Stimulated activated CD8-positive, alpha-beta memory T cell treated with anti-CD3 and anti-CD28 coated beads, Interleukin-4, amount 100 ng/mL, for 4 hours (primary cell): ENCODE measurements around the gene AUH.

Source experiments
- DNase-seq, 2 donors: peaks; one replicate each; pipeline ENCODE4 v3.0.0-alpha.2; 2020; ENCODE audit warnings: low read depth in 2 of 2, low spot score in 1 of 2

AUH gene

DNA sequence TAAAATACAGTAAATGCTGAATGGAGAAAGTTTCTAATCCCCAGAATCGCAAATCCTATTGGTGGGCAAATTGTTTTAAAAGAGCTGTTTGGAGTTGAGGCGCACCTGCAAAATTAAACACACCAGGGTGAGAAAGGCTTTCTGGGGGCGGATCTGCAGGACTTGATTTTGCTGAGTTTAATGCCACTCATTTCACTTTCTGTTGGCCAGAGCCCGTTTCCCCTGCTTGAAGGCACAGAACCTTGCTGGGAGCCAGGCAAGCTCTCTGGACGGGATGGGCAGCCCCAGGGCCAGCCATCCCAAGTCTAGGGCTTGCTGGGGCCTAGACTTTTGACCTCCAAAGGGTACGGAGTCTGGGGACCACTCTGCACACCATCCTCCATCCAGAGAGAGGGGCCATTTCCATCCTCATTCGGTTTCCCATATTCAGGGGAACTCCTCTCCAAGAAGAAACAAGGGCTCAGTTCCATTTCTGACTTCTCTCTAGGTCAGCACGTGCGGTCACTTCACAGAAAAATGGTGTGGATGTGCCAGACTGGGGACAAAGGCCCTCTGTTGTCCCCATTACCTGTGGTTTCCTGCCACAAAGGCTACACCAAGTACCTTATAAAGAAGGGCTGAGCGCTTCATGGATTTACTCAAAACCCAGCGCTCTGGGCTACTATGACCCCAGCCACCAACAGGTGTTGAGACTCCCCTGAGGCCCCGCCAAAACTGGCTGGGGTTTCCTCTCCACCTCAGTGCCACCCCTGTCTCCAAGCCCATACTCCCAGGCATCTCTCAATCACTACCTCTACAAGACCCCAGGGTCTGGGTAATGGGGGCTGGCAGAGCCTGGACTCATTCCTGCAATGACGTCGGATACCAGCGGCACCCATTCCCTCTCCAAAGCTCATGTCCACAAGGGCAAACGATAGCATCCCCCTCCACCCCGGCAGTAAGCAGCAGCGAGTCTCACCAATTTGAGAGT lies 170.0 kb downstream of the AUH start:
- DNase-seq, result no peak

DNA sequence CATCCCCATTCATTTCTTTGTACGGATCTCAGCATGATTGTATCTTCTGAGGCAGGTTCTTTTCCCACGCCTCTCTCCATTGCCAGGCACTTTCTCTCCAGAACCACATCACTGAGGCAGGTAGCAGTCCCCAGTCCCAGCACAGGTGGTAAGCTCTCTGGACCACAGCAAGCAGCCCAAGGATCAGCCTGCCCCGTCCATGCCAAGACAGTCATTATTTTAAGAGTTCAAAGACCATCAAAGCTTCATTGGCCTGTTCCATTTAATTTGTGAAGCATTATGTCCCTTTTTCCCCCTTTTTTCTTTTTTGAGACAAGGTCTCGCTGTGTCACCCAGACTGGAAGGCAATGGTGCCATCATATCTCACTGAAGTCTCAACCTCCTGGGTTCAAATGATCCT lies 171.7 kb downstream of the AUH start:
- DNase-seq, result no peak

DNA sequence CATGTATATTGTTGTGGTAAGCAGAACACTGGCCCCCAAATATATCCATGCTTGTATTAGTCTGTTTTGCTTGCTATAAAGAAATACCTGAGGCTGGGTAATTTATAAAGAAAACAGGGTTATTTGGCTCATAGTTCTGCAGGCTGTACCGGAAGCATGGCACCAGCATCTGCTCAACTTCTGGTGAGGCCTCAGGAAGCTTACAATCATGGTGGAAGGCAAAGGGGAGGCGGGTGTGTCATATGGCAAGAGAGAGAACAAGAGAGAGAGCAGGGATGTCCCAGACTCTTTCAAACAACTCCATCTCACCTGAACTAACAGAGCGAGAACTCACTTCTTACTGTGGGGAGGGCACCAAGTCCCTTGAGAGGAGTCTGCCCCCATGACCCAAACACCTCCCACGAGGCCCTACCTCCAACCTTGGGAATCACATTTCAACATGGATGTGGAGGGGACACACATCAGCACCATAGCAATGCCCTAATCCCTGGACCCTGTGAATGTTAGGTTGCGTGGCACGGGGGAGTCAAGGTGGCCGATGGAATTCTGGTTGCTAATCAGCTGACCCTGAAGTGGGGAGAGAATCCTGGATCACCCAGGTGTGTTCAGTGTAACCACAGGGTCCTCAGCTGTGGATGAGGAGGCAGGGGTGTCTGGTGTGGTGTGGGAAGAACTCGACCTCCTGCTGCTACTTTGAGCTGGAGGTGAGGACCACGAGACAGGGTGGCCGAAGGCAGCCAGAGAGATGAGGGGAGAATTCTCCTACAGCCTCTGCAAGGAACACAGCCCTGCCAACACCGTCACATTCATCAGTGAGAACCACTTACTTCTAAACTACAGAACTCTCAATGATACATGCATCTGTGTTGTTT lies 172.8 kb downstream of the AUH start:
- DNase-seq, result no peak

DNA sequence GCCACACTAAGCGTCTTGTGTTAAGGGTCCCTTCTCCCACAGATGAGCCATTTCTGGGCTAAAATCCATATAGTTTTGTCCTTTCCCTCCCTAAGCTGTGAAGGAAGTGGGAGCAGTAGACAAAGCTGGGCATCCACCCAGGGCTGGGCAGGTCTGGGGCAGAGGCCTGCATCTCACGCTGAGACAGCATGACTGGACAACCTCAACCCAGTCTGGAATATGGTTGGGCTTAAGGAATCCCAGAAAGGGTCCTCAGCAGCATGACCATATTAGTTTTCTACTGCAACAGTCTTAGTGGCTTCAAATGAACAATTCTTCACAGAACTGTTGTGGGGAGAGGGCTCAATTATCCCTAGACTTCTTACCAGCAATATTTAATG lies 173.8 kb downstream of the AUH start:
- DNase-seq, result no peak

DNA sequence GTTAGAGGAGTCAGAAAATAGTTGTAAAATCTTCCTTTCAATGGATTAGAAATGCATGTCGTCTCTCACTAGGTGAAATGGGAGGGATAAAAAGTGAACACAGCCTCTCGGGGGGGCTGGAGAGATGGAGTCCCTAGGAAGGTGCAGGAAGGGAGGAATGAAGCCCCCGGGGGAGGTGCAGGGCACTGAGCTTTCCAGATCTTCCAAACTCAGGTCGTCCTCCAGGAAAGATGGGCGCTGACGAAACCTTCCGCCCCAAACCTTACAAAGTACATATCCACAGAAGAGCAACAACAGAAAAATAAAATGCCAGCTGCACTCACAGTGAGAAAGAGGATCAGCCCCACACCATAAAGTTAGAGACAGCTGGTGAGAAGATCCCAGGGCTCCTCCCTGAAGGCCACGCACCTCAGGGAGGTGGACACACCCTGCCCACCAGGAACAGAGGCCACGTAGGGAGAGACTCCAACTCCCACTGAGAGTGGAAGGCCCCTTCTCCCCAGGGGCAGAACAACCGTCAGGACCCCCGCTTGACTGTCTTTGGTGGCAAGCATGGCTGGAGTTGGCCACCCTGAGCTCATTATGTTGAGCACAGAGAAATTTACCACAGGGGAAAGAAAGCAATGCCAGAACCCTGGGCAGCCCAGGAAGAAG lies 174.3 kb downstream of the AUH start:
- DNase-seq, result no peak

DNA sequence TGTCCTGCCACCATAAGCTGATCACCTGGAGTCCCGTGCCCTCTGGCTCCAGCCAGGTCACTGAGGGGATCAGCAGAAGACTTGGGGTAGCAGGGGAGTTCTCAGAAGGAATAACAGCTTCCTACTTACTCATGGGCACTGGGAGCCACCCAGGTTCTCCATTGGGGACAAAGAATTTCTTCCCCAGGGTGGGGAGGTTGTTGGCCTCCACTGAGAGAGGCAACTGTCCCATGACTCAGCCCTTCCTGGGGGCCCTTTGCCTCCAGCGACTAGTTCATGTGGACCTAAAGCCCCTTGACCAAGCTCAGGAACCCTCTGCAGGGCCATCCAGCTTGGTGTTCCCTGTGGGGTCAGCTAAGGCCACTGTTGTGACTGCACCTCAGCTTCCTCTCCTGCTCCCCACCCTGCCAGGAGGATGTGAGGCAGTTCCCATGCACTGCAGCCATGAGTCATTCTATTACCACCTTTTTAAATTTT lies 175.0 kb downstream of the AUH start:
- DNase-seq, result no peak

DNA sequence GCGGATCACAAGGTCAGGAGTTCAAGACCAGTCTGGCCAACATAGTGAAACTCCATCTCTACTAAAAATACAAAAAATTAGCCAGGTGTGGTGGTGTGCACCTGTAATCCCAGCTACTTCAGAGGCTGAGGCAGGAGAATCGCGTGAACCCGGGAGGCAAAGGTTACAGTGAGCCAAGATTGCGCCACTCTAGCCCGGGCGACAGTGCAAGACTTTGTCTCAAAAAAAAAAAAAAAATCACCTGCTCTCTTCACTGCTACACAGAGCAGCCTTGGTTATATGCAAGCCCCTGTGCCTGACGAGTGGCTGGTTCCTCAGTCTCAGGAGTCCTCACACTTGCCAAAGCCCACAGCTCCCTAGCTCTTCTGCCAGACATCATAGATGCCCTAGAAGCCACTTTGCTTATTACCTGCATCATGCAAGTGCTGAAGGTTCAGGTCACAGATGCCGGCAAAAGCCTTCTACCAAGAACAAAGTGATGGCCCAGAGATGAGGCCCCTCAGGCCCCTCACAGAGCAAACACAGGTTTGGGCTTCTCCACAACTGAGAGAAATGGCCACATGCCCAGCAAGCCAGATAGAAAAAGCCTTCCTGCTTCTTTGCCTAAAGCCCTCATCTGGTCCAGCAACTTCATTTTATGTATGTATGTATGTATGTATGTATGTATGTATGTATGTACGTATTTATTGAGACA lies 176.4 kb downstream of the AUH start:
- DNase-seq, result no peak

DNA sequence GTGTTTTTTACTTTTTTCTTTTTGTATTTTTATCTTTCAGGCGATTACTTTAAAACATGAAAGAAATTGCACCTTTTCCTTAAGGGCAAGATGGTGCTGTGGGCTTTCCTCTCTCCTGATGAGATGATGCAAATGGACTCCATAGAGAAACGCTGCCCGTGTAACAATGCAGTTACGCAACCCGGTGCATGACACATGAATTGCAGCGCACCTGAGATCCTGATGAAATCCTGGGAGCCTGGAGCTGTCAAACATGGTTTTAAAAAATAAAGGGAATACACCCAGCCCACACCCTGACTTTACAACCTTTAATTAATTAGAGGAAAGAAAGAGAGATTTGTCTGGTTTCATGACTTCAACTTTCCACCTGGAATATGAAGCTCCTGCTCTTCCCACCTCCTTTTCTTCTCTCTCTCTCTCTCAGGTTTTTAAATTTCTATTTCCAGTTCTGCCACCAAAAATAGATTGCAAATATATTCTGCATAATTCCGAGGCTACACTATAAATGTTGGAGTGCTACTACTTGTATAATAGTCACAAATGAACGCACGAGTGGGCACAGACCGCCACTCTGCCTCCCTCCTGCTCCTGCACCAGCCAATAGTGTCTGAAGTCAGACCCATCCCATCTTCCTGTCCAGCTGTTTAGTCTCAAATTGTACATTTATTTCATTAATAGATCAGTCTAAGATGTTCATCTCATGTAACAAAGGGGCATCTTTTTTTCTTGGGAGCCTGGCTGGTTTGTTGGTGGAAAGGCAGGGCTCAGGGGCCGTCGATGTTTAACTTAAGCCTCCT lies 179.1 kb downstream of the AUH start:
- DNase-seq, result no peak

DNA sequence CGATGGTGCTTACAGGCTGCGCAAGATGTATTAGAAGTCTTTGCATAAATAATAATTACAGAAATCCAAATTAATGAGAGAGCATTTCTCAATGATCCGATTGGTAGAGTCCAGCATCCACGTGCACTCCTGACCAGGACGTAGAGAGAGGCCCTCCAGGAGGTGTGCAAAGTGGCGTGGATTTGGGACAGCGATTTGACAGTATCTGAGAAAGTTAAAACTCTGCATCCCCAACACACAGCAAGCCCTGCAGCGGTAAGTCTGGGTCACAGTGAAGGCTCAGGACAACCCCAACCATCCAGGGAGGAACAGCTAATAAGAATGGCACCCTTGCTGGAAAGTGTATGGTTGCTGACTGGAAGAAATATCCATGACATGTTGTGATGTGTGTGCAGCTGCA lies 180.2 kb downstream of the AUH start:
- DNase-seq, result no peak

DNA sequence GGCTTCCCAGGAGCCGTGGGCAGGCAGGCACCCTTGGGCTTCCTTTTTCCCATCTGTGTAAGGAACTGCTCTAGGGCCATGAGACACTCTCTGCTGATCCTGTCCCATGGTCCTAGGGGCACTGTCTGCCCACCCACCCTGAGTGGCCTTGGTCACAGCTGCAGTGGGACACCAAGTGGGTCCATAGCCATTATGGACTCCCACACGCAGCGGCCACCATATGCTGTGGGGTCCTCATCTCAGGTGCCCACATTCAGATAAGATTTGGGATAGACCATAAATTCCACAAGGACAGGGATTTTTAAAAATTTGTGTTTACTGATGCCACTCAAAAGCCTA lies 180.8 kb downstream of the AUH start:
- no peak for DNase-seq

DNA sequence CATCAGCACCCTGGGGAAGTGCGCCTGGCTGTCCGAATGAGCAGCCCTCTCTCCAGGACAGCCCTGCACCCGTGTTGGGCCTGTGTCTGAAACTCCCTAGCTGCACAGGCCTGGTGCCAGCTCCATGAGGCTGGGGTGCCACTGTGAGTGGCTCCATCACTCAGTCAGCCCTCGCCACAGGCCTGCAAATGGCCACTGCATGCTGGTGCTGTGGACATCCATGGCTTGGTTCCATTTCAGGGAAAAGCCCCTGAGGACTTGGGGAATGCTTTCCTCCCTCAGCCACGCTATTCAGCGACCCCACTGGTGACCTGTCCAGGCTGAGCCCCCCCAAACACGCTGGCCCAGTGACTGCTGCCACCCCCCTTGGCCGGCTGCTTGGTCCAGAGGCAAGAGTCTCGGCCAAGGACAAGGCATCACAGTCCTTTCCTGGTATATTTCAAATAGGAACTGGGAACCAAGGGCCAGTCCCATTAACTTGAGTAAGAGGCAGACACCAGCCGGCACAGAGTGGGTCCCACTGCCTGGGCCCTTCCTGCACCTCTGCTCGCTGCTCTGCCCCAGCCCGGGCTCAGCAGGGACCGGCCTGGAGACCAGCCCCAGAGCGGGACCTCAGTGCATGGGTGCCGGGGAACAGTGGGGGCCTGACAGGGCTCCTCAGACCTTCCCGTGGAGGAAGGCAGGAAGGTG lies 181.3 kb downstream of the AUH start:
- no peak for DNase-seq

DNA sequence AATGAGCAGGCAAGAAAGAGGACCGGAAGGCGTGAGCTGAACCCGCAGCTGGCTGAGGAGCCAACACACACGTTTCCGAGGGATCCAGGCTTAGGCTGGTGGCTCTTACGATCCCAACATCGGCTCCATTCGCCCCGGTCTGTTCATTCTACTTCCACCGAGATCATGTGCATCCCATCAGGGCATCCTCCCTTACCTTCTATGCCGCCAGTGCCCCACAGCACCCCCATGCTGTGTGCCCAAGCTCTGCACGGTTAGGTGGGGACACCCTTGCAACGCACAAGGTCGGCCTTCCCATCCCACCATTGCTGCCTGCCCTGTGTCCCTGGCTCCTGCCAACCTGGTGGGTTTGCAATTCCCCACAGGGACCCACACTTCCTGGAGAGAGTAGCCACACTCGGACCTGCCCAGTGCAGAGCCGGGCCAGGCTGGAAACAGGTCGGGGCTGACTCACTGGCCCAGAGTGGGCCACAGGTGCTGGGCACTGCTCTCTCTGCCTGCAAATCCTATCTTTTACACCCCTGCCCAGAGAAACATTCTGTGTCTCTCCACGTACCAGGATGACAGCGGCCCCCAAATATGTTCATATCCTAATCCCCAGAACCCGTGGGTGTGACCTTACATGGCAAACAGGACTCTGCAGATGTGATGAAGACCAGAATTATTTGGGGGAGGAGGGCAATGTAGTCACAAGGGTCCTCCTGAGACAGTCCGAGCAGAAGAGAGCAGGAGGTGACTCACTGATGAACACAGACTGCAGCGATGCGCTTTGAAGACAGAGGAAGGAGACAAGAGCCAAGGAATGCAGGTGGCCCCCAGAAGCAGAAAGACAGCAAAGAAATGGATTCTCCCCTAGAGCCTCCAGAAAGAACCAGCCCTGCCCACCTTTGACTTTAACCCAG lies 182.2 kb downstream of the AUH start:
- no peak for DNase-seq

DNA sequence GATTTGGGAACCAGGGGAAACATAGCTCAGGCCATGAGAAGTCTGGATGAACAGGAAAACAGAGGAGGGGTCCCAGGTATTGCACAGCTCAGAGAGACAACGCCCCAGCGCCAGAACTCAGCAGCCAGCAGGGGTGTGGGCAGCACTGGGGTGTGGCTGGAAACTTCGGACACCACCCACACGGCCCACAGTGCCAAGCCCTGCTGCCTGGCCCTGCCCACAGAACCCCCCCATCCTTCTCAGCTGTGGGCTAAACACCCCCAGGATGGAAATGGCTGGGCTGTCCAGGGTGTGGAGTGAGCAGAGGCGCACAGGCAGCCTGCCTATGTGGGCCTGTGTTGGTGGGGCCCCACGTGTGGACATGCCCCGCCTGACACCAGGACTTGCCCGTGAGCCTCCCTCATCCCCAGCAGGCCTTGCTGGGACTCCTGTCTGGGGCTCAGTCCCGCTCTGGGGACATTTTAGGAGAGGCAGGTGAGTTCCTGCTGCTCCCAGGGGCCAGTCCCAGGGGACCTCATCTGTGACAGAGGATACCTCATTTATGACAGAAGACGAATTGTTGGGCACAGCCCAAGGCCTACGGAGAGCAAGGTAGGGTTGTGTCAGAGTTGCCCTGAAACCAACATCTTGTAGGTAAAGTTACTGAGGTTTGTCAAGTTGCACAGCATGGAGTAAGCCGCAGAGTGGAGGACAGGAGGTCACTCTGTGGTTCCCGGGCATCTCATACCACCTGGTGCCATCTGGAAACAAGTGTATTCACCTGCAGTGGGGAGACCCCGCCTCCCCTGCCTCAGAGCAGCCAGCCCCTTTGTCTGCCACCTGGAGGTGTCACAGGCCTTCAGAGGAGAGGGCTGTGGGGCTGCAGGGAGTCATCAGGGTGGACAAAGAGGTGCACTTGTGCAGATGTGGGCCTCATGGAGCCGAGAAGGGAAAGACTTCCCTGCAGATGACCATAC lies 183.2 kb downstream of the AUH start:
- no peak for DNase-seq

DNA sequence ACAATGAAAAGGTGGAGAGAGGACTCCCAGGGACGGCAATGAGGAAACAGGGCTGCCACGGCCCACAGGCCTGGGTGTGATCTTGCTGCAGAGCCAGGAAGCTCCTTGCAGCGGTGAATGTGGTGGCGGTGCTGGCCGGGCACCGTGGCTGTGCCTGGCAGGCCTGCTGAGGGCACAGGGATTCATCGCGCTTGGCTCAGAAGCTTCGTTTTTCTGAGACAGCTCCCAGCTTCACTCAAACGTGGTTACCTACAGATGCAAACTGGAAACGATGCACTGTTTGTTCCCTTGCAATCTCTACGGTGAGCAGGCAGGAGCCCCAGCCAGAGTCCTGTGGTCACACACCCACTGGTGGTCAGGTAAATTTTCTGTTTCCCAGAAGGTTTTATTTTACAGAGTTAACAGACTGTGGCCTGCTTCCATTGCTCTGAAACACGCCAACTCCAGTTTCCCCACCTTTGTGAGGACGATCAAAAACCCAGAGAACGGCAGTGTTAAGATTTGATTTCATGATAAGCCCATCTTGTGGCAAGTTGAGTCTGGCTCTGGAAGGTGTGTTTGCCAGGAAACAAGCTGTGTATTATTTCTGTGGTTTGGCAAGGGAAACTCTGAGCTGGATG lies 183.9 kb downstream of the AUH start:
- DNase-seq, result no peak

DNA sequence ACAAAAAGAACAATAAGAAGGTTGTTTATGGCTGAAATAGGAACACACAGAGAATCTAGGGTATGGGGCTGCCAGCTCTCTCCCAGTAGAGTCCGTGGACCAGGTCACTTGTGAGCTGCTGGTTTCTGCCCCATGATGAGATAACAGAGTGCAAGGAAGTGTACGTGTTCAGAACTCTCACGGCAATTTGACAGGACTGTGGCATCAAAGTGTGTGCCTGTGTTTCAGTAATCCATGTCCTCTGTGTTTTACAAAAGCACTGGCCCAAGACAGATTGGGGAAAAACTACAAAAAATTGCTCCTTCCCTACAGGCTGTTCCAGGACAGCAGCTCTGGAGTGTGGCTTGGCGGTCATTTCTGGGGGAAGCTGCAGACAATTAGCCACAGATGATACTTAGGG lies 184.6 kb downstream of the AUH start:
- DNase-seq, result no peak

DNA sequence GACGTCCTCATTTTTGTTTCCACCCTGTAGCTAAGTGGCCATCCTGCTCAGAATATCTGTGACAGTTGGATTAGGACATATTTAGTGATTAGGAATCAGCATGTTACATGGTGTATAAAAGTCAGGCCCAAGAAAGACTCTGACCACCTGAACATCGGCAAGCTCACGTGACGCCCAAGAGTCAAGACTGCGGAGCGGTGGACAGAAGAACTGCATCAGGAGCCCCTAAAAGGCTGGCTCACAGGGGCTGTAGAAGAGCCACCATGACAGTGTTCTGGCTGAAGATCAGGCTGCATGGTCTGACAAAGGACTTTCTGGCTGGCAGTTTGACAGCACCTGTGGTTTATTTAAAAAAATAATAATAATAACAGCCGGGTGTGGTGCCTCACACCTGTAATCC lies 185.3 kb downstream of the AUH start:
- DNase-seq, result no peak

DNA sequence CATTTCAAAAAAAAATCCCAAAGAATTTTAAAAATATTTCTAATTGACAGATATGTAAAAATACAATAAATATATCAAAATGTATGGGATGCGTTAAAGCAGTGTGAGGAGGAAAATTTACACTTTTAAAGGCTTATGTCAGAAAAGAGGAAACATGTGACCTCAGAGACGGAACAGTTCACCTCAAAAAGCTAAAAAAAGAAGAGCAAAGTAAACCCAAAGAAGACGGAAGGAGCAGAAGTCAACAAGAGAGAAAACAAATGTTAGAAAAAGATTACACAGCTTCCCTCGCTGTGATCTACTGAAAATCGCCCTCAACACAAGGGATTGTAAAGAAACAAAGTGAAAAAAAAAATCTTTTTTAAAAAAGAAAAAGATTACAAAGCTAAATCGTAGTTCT lies 186.9 kb downstream of the AUH start:
- no peak for DNase-seq
